CD4-positive, alpha-beta T cell treated with Interleukin-1 beta for 1 hour (primary cell): Measurements from ENCODE around the gene NCK1.
"Not testable (repeated sequence)": the region's sequence is repeated elsewhere in the genome, so short reads cannot be mapped to it uniquely, and the experiment has no call there.

Experiments used
- DNase-seq, 2 donors: peaks; one replicate each; pipeline ENCODE4 v3.0.0-alpha.2; 2020 to 2022

The NCK1 gene

GRCh38 chr3:136862617-136863322 lies 762 bp downstream of the NCK1 start:
- peak; percentile 46 to 53 for DNase-seq

GRCh38 chr3:136869282-136869681 lies 7.3 kb downstream of the NCK1 start:
- no peak for DNase-seq

GRCh38 chr3:136872258-136872657 lies 10.2 kb downstream of the NCK1 start:
- DNase-seq: not testable (repeated sequence)

- not testable (repeated sequence) for DNase-seq
These were observed 17.5 kb downstream of the NCK1 start for GRCh38 chr3:136879510-136879909.

GRCh38 chr3:136882571-136882970 lies 20.6 kb downstream of the NCK1 start:
- DNase-seq: peak in 1 of 2 donors; percentile 44

- DNase-seq: no peak
These were observed 22.1 kb downstream of the NCK1 start for GRCh38 chr3:136883967-136884720.

GRCh38 chr3:136885357-136886213 lies 23.6 kb downstream of the NCK1 start:
- peak in 1 of 2 donors; percentile 46 for DNase-seq

- DNase-seq: no peak
These were observed 27.9 kb downstream of the NCK1 start for GRCh38 chr3:136889947-136890346.

GRCh38 chr3:136891934-136892855 lies 30.2 kb downstream of the NCK1 start:
- no peak for DNase-seq

- DNase-seq: no peak
These were observed 31.9 kb downstream of the NCK1 start for GRCh38 chr3:136893848-136894443.

- not testable (repeated sequence) for DNase-seq
These were observed 35.2 kb downstream of the NCK1 start for GRCh38 chr3:136897171-136897570.

- DNase-seq: no peak
These were observed 36.5 kb downstream of the NCK1 start for GRCh38 chr3:136898549-136898948.

- no peak for DNase-seq
These were observed 36.9 kb downstream of the NCK1 start for GRCh38 chr3:136898954-136899353.

GRCh38 chr3:136899622-136900158 lies 37.7 kb downstream of the NCK1 start:
- no peak for DNase-seq

- DNase-seq: not testable (repeated sequence)
These were observed 38.7 kb downstream of the NCK1 start for GRCh38 chr3:136900694-136901093.

- DNase-seq: no peak
These were observed 39.4 kb downstream of the NCK1 start for GRCh38 chr3:136901391-136901790.

GRCh38 chr3:136902530-136902929 lies 40.5 kb downstream of the NCK1 start:
- DNase-seq: not testable (repeated sequence)

- DNase-seq: no peak
These were observed 41.9 kb downstream of the NCK1 start for GRCh38 chr3:136903899-136904298.

GRCh38 chr3:136904746-136905145 lies 42.7 kb downstream of the NCK1 start:
- DNase-seq: no peak

GRCh38 chr3:136905549-136905948 lies 43.5 kb downstream of the NCK1 start:
- no peak for DNase-seq

GRCh38 chr3:136906725-136907124 lies 44.7 kb downstream of the NCK1 start:
- DNase-seq: no peak
